Measurements from ENCODE around the gene PRELID2.
A peak's percentile ranks its signal among the peaks of the same experiment; 100 is the strongest.

The PRELID2 gene

GRCh38 chr5:145826895-145827674 is 8.1 kb downstream of the PRELID2 start:
- Histone ChIP-seq H3K4me3 (ENCODE audit: severe bottlenecking) (no peak overlapping the region), H3K36me3 (ENCODE audit: low read depth) (no peaks in the 10 kb centered on the region), H3K27me3 (ENCODE audit: insufficient read depth, poor library complexity, severe bottlenecking) (no peaks in the 10 kb centered on the region), H3K9me3 (ENCODE audit: severe bottlenecking) (no peaks in the 10 kb centered on the region), H3K27ac (ENCODE audit: poor library complexity, severe bottlenecking) (no peak overlapping the region), H3K4me1 (ENCODE audit: insufficient read depth, poor library complexity, severe bottlenecking) (peaks cover 13% of the 10 kb centered on the region)
- DNase-seq (ENCODE audit: low spot score) (no peak), ATAC-seq (ENCODE audit: low read depth) (no peak)
- TF ChIP-seq CTCF (IDR thresholded peaks at IDR 0.05; ENCODE audit: poor library complexity, severe bottlenecking): no peak

GRCh38 chr5:145825751-145826180 is 9.4 kb downstream of the PRELID2 start:
- Histone ChIP-seq H3K4me3 (ENCODE audit: severe bottlenecking) (no peak overlapping the region), H3K9me3 (ENCODE audit: severe bottlenecking) (no peaks in the 10 kb centered on the region), H3K4me1 (ENCODE audit: insufficient read depth, poor library complexity, severe bottlenecking) (peaks cover 13% of the 10 kb centered on the region), H3K27ac (ENCODE audit: poor library complexity, severe bottlenecking) (no peak overlapping the region), H3K27me3 (ENCODE audit: insufficient read depth, poor library complexity, severe bottlenecking) (no peaks in the 10 kb centered on the region), H3K36me3 (ENCODE audit: low read depth) (no peaks in the 10 kb centered on the region)
- TF ChIP-seq CTCF (IDR thresholded peaks at IDR 0.05; ENCODE audit: poor library complexity, severe bottlenecking): peak; percentile 97
- DNase-seq (ENCODE audit: low spot score) (no peak), ATAC-seq (ENCODE audit: low read depth) (peak; percentile 63)

GRCh38 chr5:145824040-145824439 is 11.1 kb downstream of the PRELID2 start:
- ATAC-seq (ENCODE audit: low read depth): no peak
- TF ChIP-seq CTCF (IDR thresholded peaks at IDR 0.05; ENCODE audit: poor library complexity, severe bottlenecking): no peak

GRCh38 chr5:145818604-145819003 is 16.5 kb downstream of the PRELID2 start:
- DNase-seq (ENCODE audit: low spot score): no peak
- Histone ChIP-seq H3K4me1 (ENCODE audit: insufficient read depth, poor library complexity, severe bottlenecking) (no peaks in the 10 kb centered on the region), H3K36me3 (ENCODE audit: low read depth) (peaks cover 11% of the 10 kb centered on the region; the same call in 1 of the 2 replicates), H3K27ac (ENCODE audit: poor library complexity, severe bottlenecking) (no peak overlapping the region), H3K4me3 (ENCODE audit: severe bottlenecking) (no peak overlapping the region), H3K9me3 (ENCODE audit: severe bottlenecking) (no peaks in the 10 kb centered on the region), H3K27me3 (ENCODE audit: insufficient read depth, poor library complexity, severe bottlenecking) (no peaks in the 10 kb centered on the region)
- no peak for TF ChIP-seq CTCF (IDR thresholded peaks at IDR 0.05; ENCODE audit: poor library complexity, severe bottlenecking)
- ATAC-seq (ENCODE audit: low read depth): no peak

More at GRCh38 chr5:145824040-145824439, 11.1 kb downstream of the PRELID2 start:
- Histone ChIP-seq H3K9me3 (ENCODE audit: severe bottlenecking) (no peaks in the 10 kb centered on the region), H3K4me1 (ENCODE audit: insufficient read depth, poor library complexity, severe bottlenecking) (peaks cover 4% of the 10 kb centered on the region), H3K36me3 (ENCODE audit: low read depth) (peaks cover 5% of the 10 kb centered on the region; the same call in 1 of the 2 replicates), H3K4me3 (ENCODE audit: severe bottlenecking) (no peak overlapping the region), H3K27me3 (ENCODE audit: insufficient read depth, poor library complexity, severe bottlenecking) (no peaks in the 10 kb centered on the region), H3K27ac (ENCODE audit: poor library complexity, severe bottlenecking) (no peak overlapping the region)
- DNase-seq (ENCODE audit: low spot score): no peak

- H3K36me3 ChIP-seq (ENCODE audit: low read depth): peaks cover 6% of the 10 kb centered on the region; the same call in 1 of the 2 replicates
- no peaks in the 10 kb centered on the region for H3K4me1 ChIP-seq (ENCODE audit: insufficient read depth, poor library complexity, severe bottlenecking)
- no peak overlapping the region for H3K4me3 ChIP-seq (ENCODE audit: severe bottlenecking)
- H3K27ac ChIP-seq (ENCODE audit: poor library complexity, severe bottlenecking): no peak overlapping the region
- H3K27me3 ChIP-seq (ENCODE audit: insufficient read depth, poor library complexity, severe bottlenecking): no peaks in the 10 kb centered on the region
- H3K9me3 ChIP-seq (ENCODE audit: severe bottlenecking): no peaks in the 10 kb centered on the region
- no peak for TF ChIP-seq CTCF (IDR thresholded peaks at IDR 0.05; ENCODE audit: poor library complexity, severe bottlenecking)
- DNase-seq (ENCODE audit: low spot score): no peak
- no peak for ATAC-seq (ENCODE audit: low read depth)
Measured at GRCh38 chr5:145812877-145813276, 22.3 kb downstream of the PRELID2 start.
